GM21786 (cell line): ENCODE data around the gene AEBP2.

ENCODE experiments used
- ATAC-seq: cut with Tn5 transposase; IDR thresholded peaks from one replicate; pipeline ENCODE4 v1.9.1; 2021; ENCODE audit not compliant: unreplicated experiment

AEBP2 gene

DNA sequence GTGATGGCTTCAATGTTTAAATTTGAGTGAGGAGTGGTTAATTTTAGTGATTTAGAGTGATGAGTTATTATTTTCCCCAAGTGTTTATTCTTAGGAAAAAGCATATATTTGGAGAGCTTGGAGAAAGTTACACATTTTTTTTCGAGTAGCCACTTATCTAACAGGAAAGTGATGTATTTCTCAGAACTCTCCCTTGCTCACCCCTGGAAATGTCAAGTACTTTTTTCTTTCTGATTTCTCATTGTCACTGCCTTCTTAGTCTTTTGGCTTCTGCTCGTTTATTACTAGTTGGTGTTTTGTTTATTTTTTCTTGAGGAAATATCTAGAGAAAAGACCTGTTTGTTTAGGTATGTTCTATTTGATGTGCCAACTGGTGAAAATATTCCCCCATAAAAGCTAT lies 58.8 kb downstream of the AEBP2 start:
- no peak for ATAC-seq

DNA sequence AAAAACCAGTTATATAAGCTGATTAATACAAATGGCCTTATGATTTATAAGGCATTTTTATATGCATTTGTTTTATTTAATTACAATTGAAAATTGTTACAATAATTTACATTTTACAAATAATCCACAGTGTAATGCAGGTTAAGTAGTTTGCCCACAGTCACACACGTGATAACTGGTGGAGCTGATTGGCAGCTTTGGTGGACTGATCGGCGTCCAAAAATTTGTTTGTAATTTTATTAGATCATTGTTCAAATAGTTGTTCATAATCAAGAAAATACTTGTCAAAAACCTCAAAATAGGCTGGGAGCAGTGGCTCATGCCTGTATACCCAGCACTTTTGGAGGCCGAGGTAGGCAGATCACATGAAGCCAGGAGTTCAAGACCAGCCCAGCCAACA lies 59.7 kb downstream of the AEBP2 start:
- no peak for ATAC-seq

DNA sequence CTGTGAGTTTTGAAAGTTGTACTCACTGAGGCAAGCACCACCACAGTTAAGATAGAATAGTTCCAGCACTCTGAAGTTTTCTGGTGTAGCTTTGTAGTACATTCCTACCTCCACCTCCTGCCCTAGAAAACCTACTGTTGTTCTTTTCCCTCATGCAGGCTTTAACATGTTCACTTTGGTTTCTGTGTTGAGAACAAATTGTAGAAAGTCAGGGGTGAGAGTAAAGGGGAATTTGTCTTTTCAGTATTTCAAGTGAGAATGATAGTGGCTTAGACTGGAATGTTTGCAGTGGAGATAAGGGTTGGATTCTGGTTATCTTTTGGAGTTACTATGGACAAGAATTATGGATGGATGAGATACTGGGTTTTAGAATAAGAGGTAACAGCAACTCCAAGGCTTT lies 67.2 kb downstream of the AEBP2 start:
- no peak for ATAC-seq

DNA sequence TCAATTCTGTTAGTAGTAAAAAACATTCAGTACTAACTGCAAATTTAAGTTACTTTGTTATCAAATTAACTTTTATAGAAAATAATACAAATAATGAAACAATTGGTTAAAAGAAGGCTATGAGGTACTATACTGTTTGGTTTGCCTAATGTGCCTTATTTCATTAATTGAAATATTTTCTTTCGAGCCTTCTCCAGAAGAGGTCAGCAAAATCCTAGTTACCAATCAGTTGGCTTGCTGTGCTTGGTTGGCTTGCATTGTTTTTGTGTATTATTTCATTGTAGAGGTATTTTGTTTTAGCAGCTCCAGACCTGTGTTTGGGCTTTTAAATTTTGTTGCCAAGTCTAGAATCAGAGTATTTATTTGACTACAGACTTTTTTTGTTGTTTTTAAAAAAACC lies 68.5 kb downstream of the AEBP2 start:
- no peak for ATAC-seq

DNA sequence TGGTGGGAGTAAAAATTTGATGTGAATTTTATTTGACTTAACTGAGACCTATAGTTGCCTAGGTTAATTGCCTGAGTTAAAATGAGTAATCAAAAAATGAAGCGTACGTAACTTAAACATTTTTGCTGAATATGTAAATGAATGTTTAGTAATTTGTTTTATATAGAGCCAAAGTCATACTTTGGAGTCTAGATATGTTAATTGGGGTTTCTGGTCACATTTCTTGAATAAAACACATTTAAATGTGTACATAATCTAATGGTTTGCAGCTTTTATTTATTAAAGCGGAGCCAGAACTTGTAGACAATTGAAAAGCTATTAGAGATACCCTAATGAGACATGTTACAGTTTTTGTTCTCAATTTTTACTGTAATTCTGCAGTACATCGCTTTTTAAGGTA lies 71.2 kb downstream of the AEBP2 start:
- ATAC-seq, result no peak

DNA sequence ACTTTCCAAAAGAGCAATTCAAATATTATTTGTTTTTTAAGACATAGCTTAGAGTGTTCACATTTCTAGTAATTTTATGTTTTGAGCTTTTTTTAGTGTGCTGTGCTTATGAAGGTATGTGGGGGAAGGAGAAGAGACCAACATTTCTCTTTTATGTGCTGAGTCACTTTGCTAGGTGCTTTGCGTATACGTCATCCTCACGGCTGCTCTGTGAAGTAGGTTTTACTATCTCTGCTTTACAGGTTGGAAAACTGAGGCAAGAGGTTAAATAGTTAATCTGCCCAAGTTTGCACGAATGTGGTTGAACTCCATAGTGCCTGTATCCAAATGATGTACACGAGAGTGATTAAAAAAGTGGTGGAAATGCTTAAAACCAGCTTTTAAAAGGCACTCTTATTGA lies 75.9 kb downstream of the AEBP2 start:
- ATAC-seq, result no peak

DNA sequence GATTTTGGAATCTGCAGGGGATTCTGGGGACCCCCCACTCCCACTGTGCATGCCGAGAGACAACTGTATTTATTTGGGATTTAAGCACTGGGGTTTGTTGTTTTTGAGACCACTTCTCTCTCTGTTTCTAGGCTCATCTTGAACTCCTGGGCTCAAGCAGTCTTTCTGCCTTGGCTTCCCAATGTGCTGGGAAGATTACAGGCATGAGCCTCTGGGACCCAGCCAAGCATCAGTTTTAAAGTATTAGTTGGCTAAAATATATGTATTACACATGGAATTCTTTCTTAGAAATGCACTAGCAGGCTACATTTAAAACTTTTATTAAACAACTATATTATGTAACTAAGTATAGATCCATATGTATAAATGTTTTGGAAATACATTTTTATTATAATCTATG lies 78.3 kb downstream of the AEBP2 start:
- ATAC-seq, result no peak

DNA sequence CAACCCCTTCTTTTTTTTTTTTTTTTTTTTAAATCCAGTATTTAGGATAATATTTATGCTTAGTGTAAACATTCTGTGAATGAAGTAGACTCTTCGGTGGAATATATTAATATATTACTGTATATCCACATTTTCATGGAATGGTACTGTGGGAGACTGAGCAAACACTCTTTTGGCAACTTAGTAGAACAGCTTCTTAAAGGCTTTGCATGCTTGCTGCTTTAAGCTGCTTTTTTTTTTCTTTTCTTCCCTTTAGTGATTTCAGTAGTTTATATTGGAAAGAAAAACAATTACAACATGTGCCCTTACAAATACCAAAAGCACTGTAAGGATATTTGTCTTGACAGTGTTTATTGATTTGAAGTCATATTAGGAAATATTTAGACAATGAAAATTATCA lies 78.9 kb downstream of the AEBP2 start:
- ATAC-seq, result no peak

DNA sequence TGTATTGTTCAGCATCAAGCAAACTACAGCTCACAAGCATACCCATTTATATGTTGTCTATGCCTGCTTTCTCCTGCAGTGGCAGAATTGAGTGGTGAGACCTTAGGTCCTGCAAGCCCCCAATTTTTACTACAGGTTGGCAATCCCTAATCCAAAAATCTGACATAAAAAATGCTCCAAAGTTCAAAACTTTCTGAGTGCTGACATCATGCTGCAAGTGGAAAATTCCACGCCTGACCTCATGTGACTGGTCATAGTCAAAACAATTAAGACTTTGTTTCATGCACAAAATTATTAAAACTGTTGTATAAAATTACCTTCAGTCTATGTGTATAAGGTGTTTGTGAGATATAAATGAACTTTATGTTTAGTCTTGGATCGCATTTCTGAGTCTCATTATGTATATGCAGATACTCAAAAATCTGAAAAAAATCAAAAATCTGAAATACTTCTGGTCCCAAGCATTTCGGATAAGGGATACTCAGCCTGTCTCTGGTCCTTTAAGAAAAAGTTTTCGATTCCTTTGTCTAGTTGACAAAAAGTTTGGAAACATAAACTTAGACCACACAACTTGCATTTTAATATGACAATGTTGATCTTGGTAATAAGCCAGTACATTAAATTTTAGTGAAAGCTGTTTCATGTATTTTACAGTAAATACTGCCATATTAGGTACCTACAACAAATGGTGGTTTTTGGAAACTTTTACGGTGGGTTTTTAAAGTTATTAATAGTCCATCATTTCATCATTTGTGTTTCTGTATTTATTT lies 81.5 kb downstream of the AEBP2 start:
- no peak for ATAC-seq

DNA sequence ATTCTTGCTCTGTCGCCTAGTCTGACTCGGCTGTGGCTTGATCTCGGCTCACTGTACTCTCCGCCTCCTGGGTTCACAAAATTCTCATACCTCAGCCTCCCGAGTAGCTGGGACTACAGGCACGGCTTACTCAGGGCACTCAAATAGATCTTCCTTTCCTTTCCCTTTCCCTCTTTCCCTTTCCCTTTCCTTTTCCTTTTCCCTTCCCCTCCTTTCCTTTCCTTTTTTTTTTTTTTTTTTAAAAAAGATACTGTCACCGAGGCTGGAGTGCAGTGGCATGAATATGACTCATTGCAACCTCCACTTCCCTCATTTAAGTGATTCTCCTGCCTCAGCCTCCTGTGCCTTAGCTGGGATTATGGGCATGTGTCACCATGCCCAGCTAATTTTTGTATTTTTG lies 86.0 kb downstream of the AEBP2 start:
- ATAC-seq, result no peak

DNA sequence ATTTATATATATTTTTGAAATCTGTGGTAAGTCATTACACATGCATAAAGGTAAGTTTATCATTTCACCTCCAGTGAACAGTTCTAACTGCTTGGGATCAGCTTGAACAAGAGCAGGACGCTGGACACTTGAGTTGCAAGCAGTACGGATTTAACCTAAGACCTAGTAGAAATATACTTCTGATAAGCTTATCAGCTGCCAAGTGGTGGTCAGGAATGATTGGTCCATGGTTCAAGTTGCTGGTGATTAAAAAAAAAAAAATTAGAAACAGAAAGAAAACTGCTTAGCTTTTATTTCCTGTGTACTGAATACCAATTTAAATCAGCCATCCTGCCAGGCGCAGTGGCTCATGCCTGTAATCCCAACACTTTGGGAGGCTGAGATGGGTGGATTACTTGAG lies 88.6 kb downstream of the AEBP2 start:
- no peak for ATAC-seq

DNA sequence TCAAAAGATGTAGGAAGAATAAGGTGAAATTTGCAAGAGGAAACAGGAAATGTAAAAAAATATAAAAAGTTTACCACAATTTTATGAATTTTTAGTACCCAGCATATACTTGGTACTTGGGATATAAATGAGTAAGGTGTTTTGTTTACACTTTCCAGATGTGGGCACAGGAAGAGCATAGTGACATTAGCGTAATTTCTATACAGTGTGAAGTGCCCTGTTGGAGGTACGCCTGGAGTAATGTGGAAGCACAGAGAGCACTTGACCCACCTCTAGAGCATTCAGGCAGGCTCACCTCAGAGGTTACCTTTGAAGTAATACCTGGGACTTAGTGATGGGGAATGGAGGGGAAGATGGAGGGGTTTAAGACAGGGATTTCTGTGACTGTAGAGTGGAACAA lies 89.5 kb downstream of the AEBP2 start:
- ATAC-seq, result no peak

DNA sequence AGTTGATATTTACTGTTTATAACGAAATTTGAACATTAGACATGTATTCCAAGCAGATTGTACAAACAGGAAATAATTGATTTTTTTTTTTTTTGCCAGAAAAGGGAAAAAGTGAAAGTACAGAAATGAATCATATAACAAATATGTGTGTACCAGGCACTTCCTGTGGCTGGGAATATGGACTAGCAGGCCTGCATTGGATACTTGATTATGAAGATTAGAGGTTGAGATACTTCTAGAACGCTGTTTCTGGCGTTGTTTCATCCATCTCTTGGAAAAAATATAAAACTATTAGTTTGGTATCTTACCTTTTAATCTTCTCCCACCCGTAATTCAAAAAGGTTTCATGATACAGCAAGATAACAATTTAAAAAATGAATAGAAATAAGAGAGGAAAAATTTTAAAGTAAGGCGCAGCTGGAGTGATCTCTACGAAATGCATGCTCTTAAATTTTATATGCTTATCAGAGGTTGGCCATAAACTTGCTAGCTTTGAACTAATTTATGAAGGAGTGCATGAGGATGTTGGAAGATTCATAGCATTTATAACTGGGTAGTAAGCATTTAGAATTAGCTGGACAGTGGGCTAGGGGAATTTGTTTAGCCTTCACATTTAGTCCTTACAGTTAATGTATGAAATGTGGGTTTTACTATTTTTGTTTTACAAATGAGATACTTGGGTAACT lies 90.8 kb downstream of the AEBP2 start:
- ATAC-seq, result no peak

DNA sequence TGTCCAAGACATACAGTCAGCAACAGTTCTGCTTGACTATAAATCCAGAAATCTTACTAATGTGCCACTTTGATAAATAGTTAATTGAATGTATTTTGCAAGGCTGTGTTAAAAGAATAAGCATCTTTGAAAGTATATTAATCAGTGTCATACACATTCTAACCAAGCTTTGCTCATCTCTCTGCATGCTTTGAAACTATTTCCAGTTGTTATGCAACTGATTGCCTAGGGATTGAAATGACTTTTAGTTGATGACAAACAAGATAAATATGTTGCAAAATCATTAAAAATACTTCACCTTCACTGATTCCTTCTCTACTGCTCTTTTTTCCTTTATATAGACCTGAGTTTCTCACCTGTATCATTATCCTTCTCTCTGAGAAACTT lies 91.3 kb downstream of the AEBP2 start:
- no peak for ATAC-seq

DNA sequence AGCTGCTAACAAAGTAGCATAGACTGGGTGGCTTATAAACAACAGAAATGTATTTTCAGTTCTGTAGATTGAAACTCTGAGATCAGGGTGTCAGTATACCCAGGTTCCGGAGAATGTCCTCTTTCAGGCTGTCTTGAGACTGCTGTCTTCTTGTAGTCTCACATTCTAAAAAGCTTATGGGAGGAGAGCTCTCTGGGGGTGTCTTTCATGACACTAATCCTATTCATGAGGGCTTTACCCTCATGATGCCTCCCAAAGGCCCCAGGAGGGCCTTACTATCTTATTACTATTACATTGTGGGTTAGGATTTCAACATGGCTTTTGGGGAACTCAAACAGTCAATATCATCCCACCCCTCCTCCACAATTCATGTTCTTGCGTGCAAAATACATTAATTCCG lies 94.3 kb downstream of the AEBP2 start:
- no peak for ATAC-seq

DNA sequence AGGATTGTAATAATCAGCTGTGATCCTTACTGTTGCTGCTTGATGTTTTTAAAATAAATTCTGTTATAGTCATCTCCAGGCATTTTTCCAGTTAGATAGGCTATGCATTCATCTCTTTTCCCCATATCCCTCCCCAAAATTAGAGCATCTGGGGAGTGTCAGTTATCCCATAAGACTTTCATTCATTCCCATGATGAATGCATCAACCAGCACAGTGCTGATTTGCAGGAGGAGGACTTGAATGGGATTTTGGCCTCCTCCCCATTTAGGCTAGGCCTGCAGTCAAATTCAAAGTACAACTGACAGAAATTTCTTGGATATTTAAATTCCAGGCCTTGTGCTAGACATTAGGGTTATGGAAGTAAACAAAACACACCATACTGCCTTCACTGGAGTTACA lies 99.8 kb downstream of the AEBP2 start:
- ATAC-seq, result no peak

DNA sequence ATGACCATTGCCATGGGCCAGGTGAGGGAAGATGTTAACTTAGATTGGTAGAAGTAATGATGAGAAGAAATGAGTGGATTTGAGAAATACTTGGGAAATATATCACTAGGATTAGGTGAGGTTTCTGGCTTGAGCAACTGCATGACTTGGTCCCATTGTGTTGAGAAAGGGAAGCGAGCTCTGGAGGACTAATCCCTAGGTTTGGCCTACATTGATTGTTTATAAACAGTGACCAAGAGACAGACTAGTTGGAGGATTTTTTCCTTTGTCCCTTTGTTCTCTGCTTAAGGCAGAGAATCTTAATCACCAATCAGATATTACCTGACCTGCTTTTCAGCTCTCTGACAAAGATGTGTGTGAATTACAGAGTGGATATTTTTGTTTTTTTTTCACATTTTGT lies 100.5 kb downstream of the AEBP2 start:
- no peak for ATAC-seq

DNA sequence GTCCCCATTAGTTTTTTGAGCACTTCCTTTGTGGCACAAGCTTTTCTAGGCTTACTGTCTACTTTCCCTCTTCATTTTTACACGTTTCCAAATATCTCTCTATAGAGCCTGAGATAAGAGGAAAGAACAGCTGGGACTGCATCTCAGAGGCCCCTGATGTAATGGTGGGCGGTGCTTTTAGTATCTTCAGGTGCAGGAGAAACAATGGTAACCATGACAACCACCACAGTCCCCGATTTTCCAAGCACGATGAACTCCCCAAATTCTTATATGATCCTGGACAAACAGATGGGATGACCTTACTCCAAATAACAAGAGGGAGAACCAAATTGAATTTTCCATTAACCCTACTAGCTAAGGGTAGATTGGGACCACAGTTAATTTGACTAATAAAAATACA lies 103.3 kb downstream of the AEBP2 start:
- ATAC-seq, result no peak

DNA sequence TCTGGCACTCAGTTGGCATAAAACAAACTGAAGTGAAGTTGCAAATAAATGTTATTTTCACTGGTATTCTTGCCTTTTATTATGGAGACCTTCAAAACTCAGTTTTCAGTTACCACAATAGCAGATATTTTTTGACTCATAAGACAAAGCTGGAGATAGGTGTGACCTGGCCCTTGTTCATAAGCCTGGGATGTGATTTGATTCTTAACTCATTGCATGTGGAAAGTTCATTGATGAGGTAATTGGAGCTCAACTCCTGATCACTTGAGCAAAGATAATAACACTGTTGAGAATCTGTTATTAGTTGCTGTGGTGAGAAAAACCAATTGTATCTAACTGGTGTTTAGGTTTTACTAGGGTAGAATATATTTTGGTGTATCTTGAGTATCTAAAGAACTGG lies 105.1 kb downstream of the AEBP2 start:
- no peak for ATAC-seq

DNA sequence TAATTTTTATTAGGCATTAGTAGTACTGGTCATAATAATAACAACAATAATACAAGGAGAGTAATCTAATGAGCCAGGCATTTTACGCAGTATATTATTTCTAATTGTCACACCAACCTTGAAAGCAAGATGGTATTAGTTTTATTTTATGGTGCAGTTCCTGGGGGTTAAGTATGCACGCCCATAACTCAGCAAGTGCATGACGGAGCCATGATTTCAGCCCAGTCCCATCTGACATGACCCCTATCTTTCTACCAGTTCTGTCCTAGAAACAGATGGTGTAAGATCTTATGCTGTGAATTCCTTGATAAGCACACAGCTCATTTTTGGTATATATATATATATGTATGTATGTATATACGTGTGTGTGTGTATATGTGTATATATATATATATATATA lies 106.0 kb downstream of the AEBP2 start:
- no peak for ATAC-seq

DNA sequence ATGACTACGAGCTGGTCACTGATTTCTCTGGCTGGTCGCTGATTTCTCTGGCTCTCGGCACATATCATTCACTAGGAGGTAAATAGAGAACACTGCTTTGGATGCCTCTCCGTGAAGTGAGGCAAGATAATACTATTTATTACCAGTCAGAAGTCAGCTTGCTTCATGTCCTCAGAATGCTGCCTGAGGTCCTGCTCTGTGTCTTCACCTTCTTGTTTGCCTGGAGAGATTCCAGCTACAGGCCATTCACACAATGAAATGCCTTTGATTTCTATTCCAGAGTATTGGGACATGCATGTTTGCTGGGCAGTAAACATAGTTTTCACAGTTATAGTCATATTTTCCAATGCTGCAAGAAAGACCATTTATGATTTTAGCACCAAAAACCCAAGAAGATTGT lies 106.7 kb downstream of the AEBP2 start:
- ATAC-seq, result no peak

DNA sequence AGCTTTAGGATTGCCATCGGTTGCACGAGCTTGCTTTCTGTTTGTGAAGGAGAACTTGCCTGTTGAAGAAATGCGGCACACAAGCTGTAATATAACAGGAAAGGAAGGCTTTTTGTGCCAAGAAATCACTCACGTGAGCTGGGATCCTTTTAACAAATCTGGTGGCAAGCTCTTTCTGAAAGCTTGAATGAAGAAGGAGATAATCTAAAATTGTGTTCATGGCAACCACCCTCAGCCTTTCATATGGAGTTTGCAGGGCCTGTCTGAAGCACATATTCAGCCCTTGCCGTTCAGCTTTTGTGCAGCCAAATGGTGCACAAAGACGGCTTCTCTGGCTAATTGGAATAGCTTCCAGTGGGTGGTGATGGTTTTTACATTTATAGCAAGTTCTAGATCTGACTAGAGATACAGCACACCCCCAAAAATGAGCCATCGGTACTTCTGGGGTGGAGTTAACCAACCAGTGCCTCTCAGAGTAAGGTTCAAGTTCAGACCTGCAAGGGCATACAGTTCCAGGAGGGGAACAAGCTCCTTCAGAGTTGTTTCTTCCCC lies 107.4 kb downstream of the AEBP2 start:
- ATAC-seq, result no peak

DNA sequence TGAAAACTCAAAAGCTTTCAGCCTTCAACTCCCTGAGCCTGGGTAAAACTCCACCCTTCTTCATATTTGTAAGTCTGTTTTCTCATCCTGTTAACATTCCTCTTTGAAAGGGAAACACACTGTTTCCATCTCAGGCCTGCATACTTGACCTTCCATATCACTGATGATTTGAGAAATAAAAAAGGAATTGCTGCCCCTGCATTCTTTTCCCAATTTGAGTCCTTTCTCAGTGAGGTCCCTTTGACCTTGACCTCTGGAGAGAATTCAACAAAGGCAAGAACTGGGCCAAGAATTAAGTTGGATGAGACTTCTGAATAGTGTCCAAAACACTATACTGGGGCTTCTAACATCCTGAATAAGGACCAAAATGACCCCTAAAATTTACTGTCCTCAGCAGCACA lies 108.0 kb downstream of the AEBP2 start:
- ATAC-seq, result no peak
